HG03064 (cell line): ENCODE measurements around the gene TCEAL1.
"Not testable (repeated sequence)": the region's sequence is repeated elsewhere in the genome, so short reads cannot be mapped to it uniquely, and the experiment has no call there.

Experiments used
- ATAC-seq: cut with Tn5 transposase; IDR thresholded peaks from one replicate; pipeline ENCODE4 v1.9.1; 2021; ENCODE audit warnings: low read depth; ENCODE audit not compliant: unreplicated experiment

TCEAL1 gene

GRCh38 chrX:103631145-103631544 is 2.4 kb downstream of the TCEAL1 start:
- no peak for ATAC-seq

GRCh38 chrX:103635436-103635835 is 6.7 kb downstream of the TCEAL1 start:
- no peak for ATAC-seq

- no peak for ATAC-seq
Observed at GRCh38 chrX:103637604-103638338, 9.0 kb downstream of the TCEAL1 start.

- not testable (repeated sequence) for ATAC-seq
Observed at GRCh38 chrX:103638479-103639346, 9.9 kb downstream of the TCEAL1 start.

GRCh38 chrX:103640401-103641155 is 11.8 kb downstream of the TCEAL1 start:
- ATAC-seq, result no peak

- ATAC-seq, result no peak
Observed at GRCh38 chrX:103644125-103644524, 15.3 kb downstream of the TCEAL1 start.

- ATAC-seq, result no peak
Observed at GRCh38 chrX:103647630-103648029, 18.9 kb downstream of the TCEAL1 start.

GRCh38 chrX:103651151-103651773 is 22.5 kb downstream of the TCEAL1 start:
- ATAC-seq, result no peak

- not testable (repeated sequence) for ATAC-seq
Observed at GRCh38 chrX:103655230-103656000, 26.6 kb downstream of the TCEAL1 start.

- ATAC-seq, result no peak
Observed at GRCh38 chrX:103656617-103657016, 27.8 kb downstream of the TCEAL1 start.

GRCh38 chrX:103657066-103657465 is 28.3 kb downstream of the TCEAL1 start:
- not testable (repeated sequence) for ATAC-seq

GRCh38 chrX:103658681-103659433 is 30.1 kb downstream of the TCEAL1 start:
- no peak for ATAC-seq

- ATAC-seq, result not testable (repeated sequence)
Observed at GRCh38 chrX:103659460-103659859, 30.7 kb downstream of the TCEAL1 start.

GRCh38 chrX:103663981-103664762 is 35.4 kb downstream of the TCEAL1 start:
- ATAC-seq, result no peak

GRCh38 chrX:103666202-103667107 is 37.7 kb downstream of the TCEAL1 start:
- no peak for ATAC-seq

GRCh38 chrX:103669745-103670144 is 41.0 kb downstream of the TCEAL1 start:
- ATAC-seq, result no peak
